ENCODE data around the gene ARRB2. TPM values are rescaled to one million over a fixed set of nuclear protein-coding genes. Genes with fewer than 3 reads are reported as not detected.
A peak's percentile ranks its signal among the peaks of the same experiment; 100 is the strongest.
"Not testable (repeated sequence)": the region's sequence is repeated elsewhere in the genome, so short reads cannot be mapped to it uniquely, and the experiment has no call there.

The ARRB2 gene
- total RNA-seq, 2 donors from 2014 or later: 12.5 to 30.1 TPM

DNA sequence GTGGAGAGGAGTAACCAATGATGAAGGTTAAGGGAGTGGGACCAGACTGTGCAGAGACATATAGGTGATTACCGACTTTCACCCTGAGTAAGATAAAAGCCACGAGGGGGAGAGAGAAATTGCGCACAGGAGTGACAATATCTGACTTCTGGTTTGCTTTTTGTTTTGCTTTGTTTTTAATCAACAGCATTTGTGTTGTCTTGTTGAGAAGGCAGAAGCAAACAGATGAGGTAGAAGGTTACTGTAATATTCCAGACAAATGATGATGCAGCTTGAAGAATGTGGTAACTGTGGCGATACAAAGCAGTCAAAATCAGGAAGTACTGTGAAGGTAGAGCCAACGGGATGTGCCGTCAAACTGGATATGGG is 14.0 kb upstream of the ARRB2 start:
- no peak for DNase-seq (ENCODE audit: low spot score)
- intact Hi-C loops (cut with DNase I): no loop called here
- no peak overlapping the region for H3K4me3 ChIP-seq
- H3K9me3 ChIP-seq: no peaks in the 10 kb centered on the region
- H3K27ac ChIP-seq: no peak overlapping the region
- H3K36me3 ChIP-seq: no peaks in the 10 kb centered on the region
- no peaks in the 10 kb centered on the region for H3K4me1 ChIP-seq (replicated peaks)
- TF ChIP-seq POLR2A (IDR thresholded peaks at IDR 0.05) (no peak), POLR2AphosphoS5 (IDR thresholded peaks at IDR 0.05) (no peak)
- TF ChIP-seq, protein P1, sequence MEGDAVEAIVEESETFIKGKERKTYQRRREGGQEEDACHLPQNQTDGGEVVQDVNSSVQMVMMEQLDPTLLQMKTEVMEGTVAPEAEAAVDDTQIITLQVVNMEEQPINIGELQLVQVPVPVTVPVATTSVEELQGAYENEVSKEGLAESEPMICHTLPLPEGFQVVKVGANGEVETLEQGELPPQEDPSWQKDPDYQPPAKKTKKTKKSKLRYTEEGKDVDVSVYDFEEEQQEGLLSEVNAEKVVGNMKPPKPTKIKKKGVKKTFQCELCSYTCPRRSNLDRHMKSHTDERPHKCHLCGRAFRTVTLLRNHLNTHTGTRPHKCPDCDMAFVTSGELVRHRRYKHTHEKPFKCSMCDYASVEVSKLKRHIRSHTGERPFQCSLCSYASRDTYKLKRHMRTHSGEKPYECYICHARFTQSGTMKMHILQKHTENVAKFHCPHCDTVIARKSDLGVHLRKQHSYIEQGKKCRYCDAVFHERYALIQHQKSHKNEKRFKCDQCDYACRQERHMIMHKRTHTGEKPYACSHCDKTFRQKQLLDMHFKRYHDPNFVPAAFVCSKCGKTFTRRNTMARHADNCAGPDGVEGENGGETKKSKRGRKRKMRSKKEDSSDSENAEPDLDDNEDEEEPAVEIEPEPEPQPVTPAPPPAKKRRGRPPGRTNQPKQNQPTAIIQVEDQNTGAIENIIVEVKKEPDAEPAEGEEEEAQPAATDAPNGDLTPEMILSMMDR (IDR thresholded peaks at IDR 0.05): no peak
- whole genome bisulfite sequencing: 79% methylated on average over 6 of the region's 6 CpGs
- H3K27me3 ChIP-seq (replicated peaks; ENCODE audit: insufficient read depth): no peaks in the 10 kb centered on the region

DNA sequence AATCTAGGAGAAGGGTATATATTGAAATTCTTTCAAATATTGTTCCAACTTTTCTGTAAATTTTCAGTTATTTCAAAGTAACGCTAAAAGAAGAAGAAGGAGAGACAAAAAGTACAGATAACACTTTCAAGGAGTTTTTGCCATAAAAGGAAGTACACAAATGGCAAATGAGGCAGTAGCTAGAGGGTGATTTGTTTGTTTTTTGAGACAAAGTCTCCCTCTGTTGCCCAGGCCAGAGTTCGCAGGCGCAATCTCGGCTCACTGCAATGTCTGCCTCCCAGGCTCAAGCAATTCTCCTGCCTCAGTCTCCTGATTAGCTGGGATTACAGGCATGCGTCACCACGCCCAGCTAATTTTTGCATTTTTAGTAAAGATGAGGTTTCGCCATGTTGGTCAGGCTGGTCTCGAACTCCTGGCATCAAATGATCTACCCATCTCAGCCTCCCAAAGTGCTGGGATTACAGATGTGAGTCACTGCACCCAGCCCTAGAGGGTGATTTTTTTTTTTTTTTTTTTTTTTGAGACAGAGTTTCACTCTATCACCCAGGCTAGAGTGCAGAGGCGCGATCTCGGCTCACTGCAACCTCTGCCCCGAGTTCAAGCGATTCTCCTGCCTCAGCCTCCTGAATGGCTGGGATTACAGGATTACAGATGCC is 10.9 kb upstream of the ARRB2 start:
- H3K9me3 ChIP-seq; H3K27me3 ChIP-seq (replicated peaks; ENCODE audit: insufficient read depth); H3K36me3 ChIP-seq; H3K27ac ChIP-seq; H3K4me1 ChIP-seq (replicated peaks); intact Hi-C loops (cut with DNase I); H3K4me3 ChIP-seq; DNase-seq (ENCODE audit: low spot score): not testable (repeated sequence)
- WGBS: 90% methylated on average over 13 of the region's 13 CpGs

DNA sequence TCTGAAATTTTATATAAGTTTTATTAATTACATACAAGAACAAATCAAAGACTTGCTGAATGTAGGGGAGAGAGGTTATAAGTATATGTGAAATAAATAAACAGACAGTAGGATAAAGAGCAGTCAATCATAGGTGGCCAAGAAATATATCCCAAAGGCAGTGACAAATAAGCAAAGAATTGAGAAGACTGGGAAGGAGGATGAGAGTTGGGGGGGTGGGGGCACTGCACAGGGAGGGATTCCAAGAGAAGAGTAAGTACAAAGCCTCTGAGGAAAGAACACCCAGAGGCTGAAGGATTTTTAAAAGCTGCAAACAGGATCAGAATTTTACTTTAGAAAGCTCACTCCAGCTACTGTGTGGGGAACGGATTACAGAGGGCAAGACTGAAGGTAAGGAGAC is 9.3 kb upstream of the ARRB2 start:
- Histone ChIP-seq H3K27me3 (replicated peaks; ENCODE audit: insufficient read depth) (no peaks in the 10 kb centered on the region), H3K4me3 (no peak overlapping the region), H3K4me1 (replicated peaks) (no peaks in the 10 kb centered on the region), H3K36me3 (no peaks in the 10 kb centered on the region), H3K27ac (no peak overlapping the region), H3K9me3 (no peaks in the 10 kb centered on the region)
- intact Hi-C loops (cut with DNase I): no loop called here
- 74% methylated on average over 1 of the region's 1 CpG for WGBS
- TF ChIP-seq, protein P1 (IDR thresholded peaks at IDR 0.05): no peak
- no peak for TF ChIP-seq POLR2AphosphoS5 (IDR thresholded peaks at IDR 0.05)
- TF ChIP-seq POLR2A (IDR thresholded peaks at IDR 0.05): no peak
- no peak for DNase-seq (ENCODE audit: low spot score)

DNA sequence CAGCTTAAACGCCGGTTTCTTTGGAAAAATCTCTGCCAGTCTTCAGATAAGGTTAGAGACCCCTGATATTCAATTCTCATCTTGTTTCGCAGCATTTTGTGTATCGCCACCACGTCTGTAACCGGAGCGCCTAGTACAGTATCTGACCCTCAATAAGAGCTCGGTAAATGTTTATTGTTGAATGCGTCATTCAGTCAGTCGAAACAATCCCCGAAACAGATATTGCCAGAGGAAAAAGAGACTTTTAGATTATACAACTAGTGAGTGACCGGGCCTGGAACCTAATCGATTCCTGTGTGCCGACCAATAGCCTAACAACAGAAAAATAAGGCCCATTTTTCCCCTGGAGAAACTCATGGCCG is 7.1 kb upstream of the ARRB2 start:
- intact Hi-C loops (cut with DNase I): no loop called here
- no peak for DNase-seq (ENCODE audit: low spot score)
- H3K27me3 ChIP-seq (replicated peaks; ENCODE audit: insufficient read depth): no peaks in the 10 kb centered on the region
- H3K9me3 ChIP-seq: no peaks in the 10 kb centered on the region
- TF ChIP-seq, protein P1 (IDR thresholded peaks at IDR 0.05): no peak
- TF ChIP-seq POLR2AphosphoS5 (IDR thresholded peaks at IDR 0.05) (no peak), POLR2A (IDR thresholded peaks at IDR 0.05) (no peak)
- H3K4me1 ChIP-seq (replicated peaks): no peaks in the 10 kb centered on the region
- peak overlapping the region; percentile 74 to 84 for H3K4me3 ChIP-seq
- 2% methylated on average over 15 of the region's 15 CpGs for WGBS
- H3K27ac ChIP-seq: peak overlapping the region; percentile 56 to 70
- H3K36me3 ChIP-seq: no peaks in the 10 kb centered on the region

DNA sequence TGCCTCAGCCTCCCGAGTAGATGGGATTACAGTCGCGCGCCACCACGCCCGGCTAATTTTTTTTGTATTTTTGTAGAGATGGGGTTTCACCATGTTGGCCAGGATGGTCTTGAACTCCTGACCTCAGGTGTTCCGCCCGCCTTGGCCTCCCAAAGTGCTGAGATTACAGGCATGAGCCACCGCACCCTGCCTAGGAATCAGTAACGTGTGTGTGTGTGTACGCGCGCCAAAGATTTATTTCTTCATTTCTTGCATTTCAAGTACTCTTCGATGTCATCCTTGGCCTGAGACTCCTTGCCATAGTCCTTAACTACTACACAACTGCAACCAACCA is 5.9 kb upstream of the ARRB2 start:
- WGBS: 52% methylated on average over 14 of the region's 14 CpGs
- H3K27ac ChIP-seq: peak overlapping the region; percentile 56 to 70

DNA sequence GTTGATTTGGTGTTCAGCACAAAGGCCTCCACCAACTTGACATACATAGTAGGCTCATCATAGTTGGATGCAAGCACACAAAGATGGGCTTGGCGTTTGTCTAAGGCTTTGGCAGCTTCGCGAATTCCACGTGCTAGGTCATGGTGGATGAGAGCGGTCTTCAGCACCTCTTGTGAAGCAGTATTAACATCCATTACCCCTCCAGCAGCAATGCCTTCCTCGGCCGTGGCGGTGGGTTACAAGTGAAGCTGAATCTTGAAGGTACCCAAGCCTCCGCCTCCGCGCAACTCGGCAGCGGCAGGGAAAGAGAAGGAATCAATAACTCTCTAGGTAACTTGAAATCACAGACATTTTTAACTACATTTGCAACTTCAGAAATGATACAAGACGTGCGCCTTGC is 5.4 kb upstream of the ARRB2 start:
- TF ChIP-seq POLR2A (IDR thresholded peaks at IDR 0.05) (no peak), POLR2AphosphoS5 (IDR thresholded peaks at IDR 0.05) (no peak)
- TF ChIP-seq, protein P1 (IDR thresholded peaks at IDR 0.05): no peak
- Histone ChIP-seq H3K4me3 (no peak overlapping the region), H3K9me3 (no peaks in the 10 kb centered on the region), H3K4me1 (replicated peaks) (no peaks in the 10 kb centered on the region), H3K27ac (no peak overlapping the region), H3K27me3 (replicated peaks; ENCODE audit: insufficient read depth) (no peaks in the 10 kb centered on the region), H3K36me3 (no peaks in the 10 kb centered on the region)
- WGBS: 93% methylated on average over 15 of the region's 15 CpGs
- intact Hi-C loops (cut with DNase I): no loop called here
- DNase-seq (ENCODE audit: low spot score): no peak

More for the DNA sequence above, 5.9 kb upstream of the ARRB2 start:
- H3K4me1 ChIP-seq (replicated peaks); intact Hi-C loops (cut with DNase I); DNase-seq (ENCODE audit: low spot score); H3K9me3 ChIP-seq; H3K36me3 ChIP-seq; H3K27me3 ChIP-seq (replicated peaks; ENCODE audit: insufficient read depth): not testable (repeated sequence)
- peak overlapping the region; percentile 74 to 84 for H3K4me3 ChIP-seq
